Chondrocyte (in vitro differentiated cells): ENCODE data around the gene ARHGAP42. TPM values are rescaled to one million over a fixed set of nuclear protein-coding genes. Genes with fewer than 3 reads are reported as not detected.

ENCODE experiments used
- DNase-seq: peaks from one replicate; pipeline ENCODE4 v3.0.0; 2021; ENCODE audit warnings: mixed read lengths, low spot score
- H3K27ac Mint-ChIP-seq: one replicate; pipeline ENCODE4 v1.8.0; 2021; ENCODE audit warnings: mild to moderate bottlenecking, moderate library complexity, mixed read lengths; ENCODE audit not compliant: unreplicated experiment
- H3K27me3 Mint-ChIP-seq: 2 replicates; pipeline ENCODE4 v1.8.0; 2021; ENCODE audit warnings: low read depth, mixed read lengths
- H3K36me3 Mint-ChIP-seq: 2 replicates; pipeline ENCODE4 v1.8.0; 2021; ENCODE audit warnings: low read depth, mixed read lengths
- H3K4me1 Mint-ChIP-seq: 2 replicates; pipeline ENCODE4 v1.8.0; 2021; ENCODE audit warnings: low read depth, mild to moderate bottlenecking, mixed read lengths
- H3K4me3 Mint-ChIP-seq: one replicate; pipeline ENCODE4 v1.8.0; 2021; ENCODE audit warnings: mild to moderate bottlenecking, moderate library complexity, mixed read lengths; ENCODE audit not compliant: unreplicated experiment
- H3K9me3 Mint-ChIP-seq: 2 replicates; pipeline ENCODE4 v1.8.0; 2021; ENCODE audit warnings: low read depth, mixed read lengths
- CTCF ChIP-seq: fragments of 200-600 bp; sonication (generic); IDR thresholded peaks from 2 replicates; pipeline ENCODE4 v1.5.0; 2021; ENCODE audit warnings: antibody characterized with exemption, mild to moderate bottlenecking, moderate library complexity
- total RNA-seq: library from RNA; stranded (reverse); gene quantifications from 3 replicates; pipeline ENCODE4 v1.2.1, GENCODE V29; 2021

The ARHGAP42 gene
- total RNA-seq, 1 donor from 2014 or later: 16.1 TPM

GRCh38 chr11:100867606-100868005 is 180.5 kb downstream of the ARHGAP42 start:
- Mint-ChIP-seq H3K27ac (no peak overlapping the region), H3K4me1 (peaks cover 16% of the 10 kb centered on the region)

GRCh38 chr11:100869328-100869727 is 182.2 kb downstream of the ARHGAP42 start:
- Mint-ChIP-seq H3K4me3 (no peak overlapping the region), H3K36me3 (no peaks in the 10 kb centered on the region), H3K9me3 (no peaks in the 10 kb centered on the region), H3K27me3 (no peaks in the 10 kb centered on the region), H3K27ac (no peak overlapping the region), H3K4me1 (peaks cover 15% of the 10 kb centered on the region)
- no peak for DNase-seq
- no peak for TF ChIP-seq CTCF

More at GRCh38 chr11:100867606-100868005, 180.5 kb downstream of the ARHGAP42 start:
- no peak for DNase-seq
- H3K4me3 Mint-ChIP-seq: no peak overlapping the region
- TF ChIP-seq CTCF: no peak
- no peaks in the 10 kb centered on the region for H3K27me3 Mint-ChIP-seq
- H3K36me3 Mint-ChIP-seq: no peaks in the 10 kb centered on the region
- no peaks in the 10 kb centered on the region for H3K9me3 Mint-ChIP-seq

DNA sequence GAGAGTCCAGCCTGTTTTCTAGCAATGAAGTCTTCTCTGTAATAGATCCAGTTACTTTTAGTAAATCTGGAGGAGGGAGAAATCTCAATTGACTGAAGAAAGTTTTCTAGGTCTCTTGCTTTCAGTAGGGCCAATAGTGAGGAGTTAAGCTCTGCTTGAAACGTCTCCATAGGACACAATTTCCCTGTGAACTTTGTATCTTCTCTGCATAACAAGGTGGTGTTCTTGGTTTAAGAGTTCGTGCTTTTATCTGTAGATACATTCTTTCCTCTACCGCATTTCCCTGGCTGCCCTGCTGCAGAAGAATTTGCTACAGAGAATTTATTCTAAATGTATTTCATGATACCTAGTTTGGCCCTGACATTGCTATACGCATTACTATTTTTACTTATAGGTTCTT is 183.1 kb downstream of the ARHGAP42 start:
- no peaks in the 10 kb centered on the region for H3K27me3 Mint-ChIP-seq
- no peak for TF ChIP-seq CTCF
- no peaks in the 10 kb centered on the region for H3K9me3 Mint-ChIP-seq
- no peaks in the 10 kb centered on the region for H3K36me3 Mint-ChIP-seq
- DNase-seq: no peak
- H3K4me1 Mint-ChIP-seq: peaks cover 21% of the 10 kb centered on the region
- no peak overlapping the region for H3K4me3 Mint-ChIP-seq
- no peak overlapping the region for H3K27ac Mint-ChIP-seq

DNA sequence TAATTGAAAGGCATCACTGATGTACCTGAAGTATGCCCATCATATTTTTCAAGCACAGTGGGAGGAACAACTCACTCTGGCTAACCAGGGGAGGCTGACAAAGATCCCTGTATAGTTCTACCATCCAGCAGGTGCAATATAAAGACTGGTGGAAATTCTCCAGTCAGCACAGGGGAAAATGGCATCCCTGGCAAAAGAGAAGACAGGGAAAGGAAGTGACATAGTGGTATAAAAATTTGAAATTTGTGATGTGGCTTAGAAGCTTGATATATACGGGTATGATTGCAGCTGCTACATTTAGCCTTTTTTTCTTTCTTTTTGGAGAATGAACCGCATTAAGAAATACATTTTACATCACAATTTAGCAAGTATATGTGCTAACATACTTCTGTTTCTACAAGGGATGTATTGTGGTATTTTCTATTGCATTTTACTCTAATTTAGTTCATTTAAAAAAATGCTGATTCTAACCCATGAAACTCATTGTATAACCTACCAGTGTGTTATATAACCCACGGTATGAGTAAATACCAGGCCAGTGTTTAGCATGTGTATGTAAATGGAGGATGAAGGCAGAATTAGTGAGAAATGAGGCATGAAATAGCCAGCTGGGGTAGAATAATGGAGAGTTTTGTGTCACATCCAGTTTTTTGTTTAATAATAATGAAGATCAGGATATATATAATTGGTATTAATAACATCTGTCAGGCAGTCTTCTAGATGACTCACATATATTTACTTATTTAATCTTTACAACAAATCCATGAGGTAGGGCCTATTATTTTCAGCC is 186.1 kb downstream of the ARHGAP42 start:
- Mint-ChIP-seq H3K4me3 (no peak overlapping the region), H3K27me3 (no peaks in the 10 kb centered on the region), H3K9me3 (no peaks in the 10 kb centered on the region), H3K27ac (peak overlapping the region; percentile 20), H3K4me1 (peaks cover 42% of the 10 kb centered on the region), H3K36me3 (no peaks in the 10 kb centered on the region)
- no peak for DNase-seq
- no peak for TF ChIP-seq CTCF

DNA sequence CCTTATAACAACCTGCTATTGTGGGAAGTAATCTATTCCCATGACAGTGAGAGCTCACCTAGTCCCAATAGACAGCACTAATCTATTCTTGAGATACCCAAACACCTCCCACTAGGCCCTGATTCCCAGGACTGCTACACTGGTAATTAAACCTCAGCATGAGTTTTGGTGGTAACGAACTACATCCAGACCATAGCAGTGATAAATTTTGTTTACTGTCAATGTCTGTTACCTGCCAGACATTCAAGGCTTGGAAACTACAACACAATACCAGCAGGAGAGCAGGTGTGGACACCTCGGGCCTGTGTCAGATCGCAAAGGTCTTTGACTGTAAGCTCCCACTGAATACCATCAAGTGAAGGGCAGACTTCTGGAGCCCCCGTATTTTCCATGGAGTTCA is 187.1 kb downstream of the ARHGAP42 start:
- Mint-ChIP-seq H3K4me3 (no peak overlapping the region), H3K27me3 (no peaks in the 10 kb centered on the region), H3K27ac (no peak overlapping the region), H3K4me1 (peaks cover 48% of the 10 kb centered on the region), H3K36me3 (no peaks in the 10 kb centered on the region), H3K9me3 (no peaks in the 10 kb centered on the region)
- no peak for TF ChIP-seq CTCF
- no peak for DNase-seq
